ENCODE measurements around the gene ACBD4. TPM values are rescaled to one million over a fixed set of nuclear protein-coding genes. Genes with fewer than 3 reads are reported as not detected.

ACBD4 gene
- total RNA-seq, 4 donors from 2014 or later, result 25.9 to 41.9 (median 28.2) TPM

DNA sequence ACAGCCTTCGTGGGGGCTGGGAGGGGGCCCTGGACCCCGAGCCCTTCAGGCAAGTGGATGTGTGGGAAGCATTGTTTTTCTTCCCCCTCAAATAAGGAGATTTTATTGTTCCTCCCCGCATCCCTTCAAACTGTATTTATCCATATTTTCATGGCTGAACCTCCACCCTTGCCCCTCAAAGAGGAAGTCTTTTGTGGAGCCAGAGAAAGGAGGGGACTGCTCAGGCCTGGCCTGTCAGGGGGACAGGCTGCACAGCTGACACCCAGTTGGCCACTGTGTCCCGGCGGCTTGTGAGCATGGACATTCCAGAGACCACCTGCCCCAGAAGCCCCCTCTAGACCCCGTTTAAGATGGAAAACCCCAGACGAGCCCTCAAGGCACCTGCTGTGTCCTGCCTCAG, 42.1 kb downstream of the ACBD4 start:
- WGBS, 2 donors, result 47 to 62% methylated on average over 6 to 7 of the region's 7 CpGs
- Histone ChIP-seq H3K9me3 (no peaks in the 10 kb centered on the region), H3K4me3 (no peak overlapping the region), H3K4me1 (peaks cover 0 to 41% (median 18%) of the 10 kb centered on the region in 4 donors), H3K27me3 (no peaks in the 10 kb centered on the region), H3K36me3 (no peaks in the 10 kb centered on the region), H3K27ac (peak overlapping the region in 2 of 4 donors; percentile 45 to 97)
- TF ChIP-seq, protein P1, sequence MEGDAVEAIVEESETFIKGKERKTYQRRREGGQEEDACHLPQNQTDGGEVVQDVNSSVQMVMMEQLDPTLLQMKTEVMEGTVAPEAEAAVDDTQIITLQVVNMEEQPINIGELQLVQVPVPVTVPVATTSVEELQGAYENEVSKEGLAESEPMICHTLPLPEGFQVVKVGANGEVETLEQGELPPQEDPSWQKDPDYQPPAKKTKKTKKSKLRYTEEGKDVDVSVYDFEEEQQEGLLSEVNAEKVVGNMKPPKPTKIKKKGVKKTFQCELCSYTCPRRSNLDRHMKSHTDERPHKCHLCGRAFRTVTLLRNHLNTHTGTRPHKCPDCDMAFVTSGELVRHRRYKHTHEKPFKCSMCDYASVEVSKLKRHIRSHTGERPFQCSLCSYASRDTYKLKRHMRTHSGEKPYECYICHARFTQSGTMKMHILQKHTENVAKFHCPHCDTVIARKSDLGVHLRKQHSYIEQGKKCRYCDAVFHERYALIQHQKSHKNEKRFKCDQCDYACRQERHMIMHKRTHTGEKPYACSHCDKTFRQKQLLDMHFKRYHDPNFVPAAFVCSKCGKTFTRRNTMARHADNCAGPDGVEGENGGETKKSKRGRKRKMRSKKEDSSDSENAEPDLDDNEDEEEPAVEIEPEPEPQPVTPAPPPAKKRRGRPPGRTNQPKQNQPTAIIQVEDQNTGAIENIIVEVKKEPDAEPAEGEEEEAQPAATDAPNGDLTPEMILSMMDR (IDR thresholded peaks at IDR 0.05), result no peak
- TF ChIP-seq POLR2A (IDR thresholded peaks at IDR 0.05) (no peak), EP300 (IDR thresholded peaks at IDR 0.05) (no peak)
- no peak for DNase-seq (ENCODE audit: low spot score in 2 of 2)

DNA sequence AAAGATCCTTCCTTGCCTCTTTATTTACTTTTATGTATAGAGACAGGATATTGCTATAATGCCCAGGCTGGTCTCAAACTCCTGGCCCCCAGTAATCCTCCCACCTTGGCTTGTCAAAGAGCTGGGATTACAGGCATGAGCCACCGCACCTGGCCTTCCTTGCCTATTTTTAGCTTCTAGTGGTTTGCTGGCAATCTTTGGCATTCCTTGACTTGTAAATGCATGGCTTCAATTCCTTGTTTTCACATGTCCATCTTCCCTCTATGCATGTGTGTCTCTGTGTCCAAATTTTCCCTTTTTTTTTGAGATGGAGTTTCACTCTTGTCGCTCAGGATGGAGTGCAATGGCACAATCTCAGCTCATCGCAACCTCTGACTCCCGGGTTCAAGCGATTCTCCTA, 48.7 kb downstream of the ACBD4 start:
- DNase-seq (ENCODE audit: low spot score in 2 of 2), result no peak
- TF ChIP-seq EP300 (IDR thresholded peaks at IDR 0.05) (no peak), POLR2A (IDR thresholded peaks at IDR 0.05) (no peak)
- TF ChIP-seq, protein P1 (IDR thresholded peaks at IDR 0.05), result no peak
- H3K9me3 ChIP-seq, result no peaks in the 10 kb centered on the region
- peaks cover 0 to 6% (median 0%) of the 10 kb centered on the region in 4 donors for H3K4me1 ChIP-seq
- WGBS, 2 donors, result 94 to 96% methylated on average over 5 of the region's 5 CpGs
- H3K27me3 ChIP-seq, result no peaks in the 10 kb centered on the region
- H3K27ac ChIP-seq, result no peak overlapping the region
- no peak overlapping the region for H3K4me3 ChIP-seq
- no peaks in the 10 kb centered on the region for H3K36me3 ChIP-seq

DNA sequence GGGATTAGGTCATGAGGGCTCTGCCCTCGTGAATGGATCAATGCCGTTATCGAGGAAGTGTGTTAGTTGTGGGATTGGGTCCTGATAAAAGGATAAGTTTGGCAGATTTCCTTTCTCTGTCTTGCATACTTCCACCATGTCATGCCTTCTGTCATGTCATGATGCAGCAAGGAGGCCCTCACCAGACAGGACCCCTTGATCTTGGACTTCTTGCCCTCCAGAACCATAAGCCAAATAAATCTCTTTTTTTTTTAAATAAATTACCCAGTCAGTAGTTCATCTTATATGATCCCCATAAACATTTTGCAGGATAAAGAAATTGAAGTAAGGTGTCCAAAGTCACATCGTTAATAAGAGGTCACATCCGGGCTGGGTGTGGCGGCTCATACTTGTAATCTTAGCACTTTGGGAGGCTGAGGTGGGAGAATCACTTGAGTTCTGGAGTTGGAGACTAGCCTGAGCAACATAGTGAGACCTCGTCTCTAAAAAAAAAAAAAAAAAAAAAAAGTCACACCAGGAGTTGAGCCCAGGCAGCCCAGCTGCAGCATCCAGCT, 51.4 kb downstream of the ACBD4 start:
- Histone ChIP-seq H3K27ac (no peak overlapping the region), H3K4me1 (peaks cover 0 to 6% (median 0%) of the 10 kb centered on the region in 4 donors), H3K36me3 (no peaks in the 10 kb centered on the region), H3K9me3 (no peaks in the 10 kb centered on the region), H3K4me3 (no peak overlapping the region), H3K27me3 (no peaks in the 10 kb centered on the region)
- TF ChIP-seq EP300 (IDR thresholded peaks at IDR 0.05) (no peak), POLR2A (IDR thresholded peaks at IDR 0.05) (no peak)
- TF ChIP-seq, protein P1 (IDR thresholded peaks at IDR 0.05), result no peak
- no peak for DNase-seq (ENCODE audit: low spot score in 2 of 2)
- WGBS, 2 donors, result 64 to 74% methylated on average over 7 of the region's 7 CpGs

DNA sequence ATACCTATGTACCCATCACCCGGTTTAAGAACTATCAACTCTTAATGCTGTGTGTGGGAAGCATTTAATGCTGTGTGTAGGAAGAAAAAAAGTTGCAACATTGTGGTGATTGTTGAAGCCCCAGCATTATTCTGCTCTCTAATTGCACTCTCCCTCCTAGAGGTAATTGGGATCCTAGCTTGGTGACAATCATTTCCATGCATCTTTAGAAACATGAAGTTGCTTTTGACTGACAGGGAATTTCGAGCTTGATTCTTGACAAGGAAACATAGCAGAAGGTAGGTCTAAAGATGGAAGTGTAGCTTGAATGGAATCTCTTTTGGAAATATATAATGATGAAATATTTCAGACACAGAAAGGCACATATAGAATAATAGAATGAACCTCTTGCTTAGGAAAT, 53.5 kb downstream of the ACBD4 start:
- no peaks in the 10 kb centered on the region for H3K9me3 ChIP-seq
- H3K27ac ChIP-seq, result no peak overlapping the region
- WGBS, 2 donors, result 65 to 84% methylated on average over 2 of the region's 2 CpGs
- TF ChIP-seq, protein P1 (IDR thresholded peaks at IDR 0.05), result no peak
- TF ChIP-seq POLR2A (IDR thresholded peaks at IDR 0.05), result no peak
- TF ChIP-seq EP300 (IDR thresholded peaks at IDR 0.05), result no peak
- no peaks in the 10 kb centered on the region for H3K27me3 ChIP-seq
- no peak overlapping the region for H3K4me3 ChIP-seq
- no peaks in the 10 kb centered on the region for H3K4me1 ChIP-seq
- no peak for DNase-seq (ENCODE audit: low spot score in 2 of 2)
- no peaks in the 10 kb centered on the region for H3K36me3 ChIP-seq

DNA sequence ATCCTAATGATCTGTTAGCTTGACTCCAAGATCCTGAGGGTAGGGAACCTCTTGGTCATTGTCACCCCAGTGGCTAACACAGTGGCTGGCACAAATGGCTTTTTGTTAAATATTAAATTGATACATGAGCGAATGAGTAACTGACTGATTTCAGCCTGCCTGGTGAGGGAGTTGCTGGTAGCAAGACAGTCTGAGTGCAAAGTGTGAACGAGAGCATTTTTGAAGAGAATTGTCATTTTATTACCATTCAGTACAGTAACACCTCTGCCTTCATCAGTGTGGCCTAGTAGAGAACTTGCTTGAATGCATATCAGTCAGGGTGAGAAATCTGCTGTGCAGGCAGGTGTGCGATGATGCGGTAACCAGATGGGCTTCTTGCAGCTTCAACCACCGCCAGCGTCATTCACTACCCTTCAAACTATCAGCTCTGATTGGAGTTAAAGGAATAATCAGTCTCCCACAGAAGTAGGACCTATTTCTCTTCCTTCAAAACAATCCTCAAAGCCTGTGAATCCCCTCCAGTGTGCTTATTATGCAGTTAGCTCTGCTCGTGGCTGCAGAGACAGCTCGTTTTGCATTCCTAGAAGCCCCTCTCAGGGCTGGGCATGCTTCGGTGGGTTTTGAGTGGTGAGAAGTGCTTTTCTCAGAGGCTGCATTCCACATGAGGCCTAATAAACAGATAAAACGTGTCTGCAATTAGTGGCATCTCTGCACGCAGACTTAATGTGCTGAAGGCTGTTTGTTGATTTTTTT, 55.2 kb downstream of the ACBD4 start:
- no peak overlapping the region for H3K27ac ChIP-seq
- 68 to 75% methylated on average over 11 of the region's 11 CpGs for WGBS, 2 donors
- no peak for DNase-seq (ENCODE audit: low spot score in 2 of 2)
- no peaks in the 10 kb centered on the region for H3K9me3 ChIP-seq
- no peaks in the 10 kb centered on the region for H3K36me3 ChIP-seq
- no peaks in the 10 kb centered on the region for H3K4me1 ChIP-seq
- no peak overlapping the region for H3K4me3 ChIP-seq
- H3K27me3 ChIP-seq, result no peaks in the 10 kb centered on the region
- TF ChIP-seq EP300 (IDR thresholded peaks at IDR 0.05) (no peak), POLR2A (IDR thresholded peaks at IDR 0.05) (no peak)
- TF ChIP-seq, protein P1 (IDR thresholded peaks at IDR 0.05), result no peak

Measured in tibial nerve (tissue), 4 donors.